ENCODE data around the gene CENPC.

- TF ChIP-seq, protein P1, sequence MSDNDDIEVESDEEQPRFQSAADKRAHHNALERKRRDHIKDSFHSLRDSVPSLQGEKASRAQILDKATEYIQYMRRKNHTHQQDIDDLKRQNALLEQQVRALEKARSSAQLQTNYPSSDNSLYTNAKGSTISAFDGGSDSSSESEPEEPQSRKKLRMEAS (IDR thresholded peaks at IDR 0.05; ENCODE audit: low read depth, low read length) = no peak
- TF ChIP-seq CTCF (IDR thresholded peaks at IDR 0.05; ENCODE audit: low read depth, low read length) (no peak), POLR2A (IDR thresholded peaks at IDR 0.05; ENCODE audit: extremely low read depth, insufficient read length) (no peak), MYC (IDR thresholded peaks at IDR 0.05; ENCODE audit: low read depth, low read length) (no peak)
Observed at GRCh38 chr4:67512501-67512900, 32.8 kb downstream of the CENPC start.

Data from NB4 (cell line).